GM12878 (cell line): ENCODE data around the gene PLPP6. TPM values are rescaled to one million over a fixed set of nuclear protein-coding genes. Genes with fewer than 3 reads are reported as not detected.

Experiments
- ATAC-seq: fragments of 200-7000 bp; cut with Tn5 transposase; 3 replicates; pipeline ENCODE4 v1.9.1; 2020; ENCODE audit warnings: mild to moderate bottlenecking, moderate library complexity
- BruUV-seq: library from RNA; stranded (reverse); fragments of 400-500 nt; replicated peaks from 2 replicates; lab custom pipeline; 2021; lab: Mats Ljungman, UMichigan
- CTCF ChIA-PET: fragments of 300-600 bp; sonication (Branson Sonifier 250); formaldehyde crosslinking; extraction: SDS; loops from one replicate; lab custom pipeline; 2021; ENCODE audit warnings: inconsistent platforms; lab: Yijun Ruan, JAX
- POLR2A ChIA-PET: fragments of 350-600 bp; formaldehyde crosslinking; extraction: SDS; loops from one replicate; lab custom pipeline; 2021; ENCODE audit warnings: inconsistent platforms; lab: Charles Lee
- RAD21 ChIA-PET: fragments of 300-600 bp; sonication (Branson Sonifier 250); formaldehyde crosslinking; loops from one replicate; lab custom pipeline; 2023; ENCODE audit warnings: antibody characterized with exemption; ENCODE audit not compliant: unreplicated experiment; lab: Charles Lee
- SMC1A ChIA-PET: fragments of 300-600 bp; sonication (Branson Sonifier 250); formaldehyde crosslinking; loops from one replicate; lab custom pipeline; 2023; ENCODE audit not compliant: unreplicated experiment, uncharacterized antibody; lab: Charles Lee
- DNase-seq: peaks from one replicate; pipeline ENCODE4 v3.0.0-alpha.2; 2011; ENCODE audit warnings: low read depth, low spot score
- FAIRE-seq: peaks from 3 replicates; lab custom pipeline; 2011; peaks lifted over from hg19 to GRCh38; lab: Jason Lieb, UNC
- H2AFZ ChIP-seq: 2 replicates; pipeline ENCODE4 v1.6.0; 2011; ENCODE audit warnings: low read depth, low read length, control low read depth; ENCODE audit not compliant: control insufficient read depth
- H3K27ac ChIP-seq: 2 replicates; pipeline ENCODE4 v1.5.1; 2011; ENCODE audit warnings: control low read depth; ENCODE audit not compliant: control insufficient read depth, insufficient read depth
- H3K27me3 ChIP-seq, 2 experiments: replicated peaks in 1 of 2; 2 replicates each; pipeline versions ENCODE4 v1.6.0 to v1.6.1; 2011; ENCODE audit warnings: low read length in 1 of 2; ENCODE audit not compliant: control insufficient read depth in 2 of 2, insufficient read depth in 2 of 2
- H3K36me3 ChIP-seq, 2 experiments: 2 replicates each; pipeline ENCODE4 v1.5.1; 2011; ENCODE audit warnings: low read length in 1 of 2; ENCODE audit not compliant: control insufficient read depth in 2 of 2, insufficient read depth in 2 of 2
- H3K4me1 ChIP-seq: 2 replicates; pipeline ENCODE4 v1.6.1; 2011; ENCODE audit warnings: mild to moderate bottlenecking, low read length, moderate library complexity, mixed read lengths; ENCODE audit not compliant: control insufficient read depth, insufficient read depth
- H3K4me2 ChIP-seq: 2 replicates; pipeline ENCODE4 v1.6.0; 2011; ENCODE audit warnings: control low read depth; ENCODE audit not compliant: control insufficient read depth, insufficient read depth
- H3K4me3 ChIP-seq: fragments of 200-600 bp; sonication (generic); 2 replicates; pipeline ENCODE4 v1.5.1; 2016
- H3K79me2 ChIP-seq: 2 replicates; pipeline ENCODE4 v1.6.0; 2011; ENCODE audit warnings: low read length; ENCODE audit not compliant: control insufficient read depth, insufficient read depth
- H3K9ac ChIP-seq: 2 replicates; pipeline ENCODE4 v1.8.0; 2011; ENCODE audit warnings: low read length, control low read depth, mixed read lengths; ENCODE audit not compliant: control insufficient read depth, insufficient read depth
- H3K9me3 ChIP-seq: replicated peaks from 3 replicates; pipeline ENCODE4 v1.5.1; 2011; ENCODE audit warnings: mild to moderate bottlenecking, low read length; ENCODE audit not compliant: control insufficient read depth, insufficient read depth
- H4K20me1 ChIP-seq: 2 replicates; pipeline ENCODE4 v1.6.0; 2011; ENCODE audit not compliant: control insufficient read depth, insufficient read depth
- BRCA1 ChIP-seq: IDR thresholded peaks from 2 replicates; pipeline ENCODE4 v1.6.1; 2011; ENCODE audit warnings: low read depth, low read length, improper control_type of control experiment
- CHD1 ChIP-seq: IDR thresholded peaks from 2 replicates; pipeline ENCODE4 v1.6.1; 2012; ENCODE audit warnings: low read depth, low read length, improper control_type of control experiment
- EED ChIP-seq: sonication (generic); IDR thresholded peaks from 2 replicates; pipeline ENCODE4 v1.6.1; 2016; ENCODE audit warnings: antibody characterized with exemption, low read depth
- FOS ChIP-seq: IDR thresholded peaks from 3 replicates; pipeline ENCODE4 v1.6.1; 2011; ENCODE audit warnings: borderline replicate concordance; ENCODE audit not compliant: insufficient read length; ENCODE audit errors: extremely low read depth
- GATAD2B ChIP-seq: fragments of 450-650 bp; conservative IDR thresholded peaks from 2 replicates; pipeline ENCODE4 v1.6.1; 2017; ENCODE audit warnings: low read depth, mild to moderate bottlenecking, moderate library complexity
- HDGF ChIP-seq: fragments of 450-650 bp; IDR thresholded peaks from 2 replicates; pipeline ENCODE4 v1.6.1; 2016; ENCODE audit warnings: antibody characterized with exemption
- JUNB ChIP-seq: IDR thresholded peaks from 2 replicates; pipeline ENCODE4 v1.6.1; 2016; ENCODE audit warnings: antibody characterized with exemption, mild to moderate bottlenecking
- LARP7 ChIP-seq: fragments of 450-650 bp; IDR thresholded peaks from 2 replicates; pipeline ENCODE4 v1.6.1; 2017; ENCODE audit warnings: mild to moderate bottlenecking
- NFXL1 ChIP-seq: fragments of 450-650 bp; IDR thresholded peaks from 2 replicates; pipeline ENCODE4 v1.6.1; 2017; ENCODE audit warnings: antibody characterized with exemption, mild to moderate bottlenecking, borderline replicate concordance
- RAD21 ChIP-seq: IDR thresholded peaks from 2 replicates; pipeline ENCODE4 v1.6.1; 2011; ENCODE audit warnings: mild to moderate bottlenecking, low read depth, low read length, moderate library complexity; ENCODE audit not compliant: insufficient read depth
- RELA ChIP-seq: fragments of 450-650 bp; IDR thresholded peaks from 2 replicates; pipeline ENCODE4 v1.8.0; 2014; ENCODE audit warnings: borderline replicate concordance; ENCODE audit not compliant: partially characterized antibody
- SIN3A ChIP-seq: IDR thresholded peaks from 2 replicates; pipeline ENCODE4 v1.6.1; 2012; ENCODE audit warnings: low read depth, low read length, improper control_type of control experiment
- SUPT20H ChIP-seq: IDR thresholded peaks from 2 replicates; pipeline ENCODE4 v1.6.1; 2011; ENCODE audit warnings: low read depth, mild to moderate bottlenecking, low read length, moderate library complexity, borderline replicate concordance; ENCODE audit not compliant: control insufficient read depth
- TCF12 ChIP-seq: IDR thresholded peaks from 2 replicates; pipeline ENCODE4 v1.6.1; 2011; ENCODE audit warnings: low read depth, mild to moderate bottlenecking, low read length
- ZNF217 ChIP-seq: fragments of 450-650 bp; IDR thresholded peaks from 2 replicates; pipeline ENCODE4 v1.6.1; 2017; ENCODE audit warnings: antibody characterized with exemption, mild to moderate bottlenecking
- ZNF622 ChIP-seq: fragments of 450-650 bp; IDR thresholded peaks from 2 replicates; pipeline ENCODE4 v1.6.1; 2017; ENCODE audit warnings: mild to moderate bottlenecking, inconsistent platforms
- WGBS: methylation state at CpG from one replicate; pipeline ENCODE4 v1.1.6; 2016; ENCODE audit warnings: low lambda C conversion rate; ENCODE audit not compliant: insufficient replicate concordance, insufficient coverage; ENCODE audit errors: missing lambda C conversion rate; 5-methylcytosine and 5-hydroxymethylcytosine counted together
- in situ Hi-C: fragments of 300-500 bp; cut with MboI; formaldehyde crosslinking; loops from 9 replicates; pipeline ENCODE4 v1.14.3; 2018; ENCODE audit warnings: mixed read lengths
- intact Hi-C: fragments of 100-400 bp; cut with micrococcal nuclease; formaldehyde crosslinking; loops from one replicate; pipeline ENCODE4 v1.14.2; 2022; ENCODE audit not compliant: unreplicated experiment
- polyA plus RNA-seq, 11 experiments: library from polyadenylated mRNA; depleted of rRNA in 4 of 11; unstranded in 6 of 11; stranded (reverse) in 5 of 11; fragments of >200 nt; fragmentation: Nextera tagmentation in 4 of 11; fragmentation: Illumina TruSeq in 1 of 11; extraction: Ambion mirVana in 4 of 11; extraction: Trizol in 1 of 11; gene quantifications; 1 replicate in 1 of 11; 2 replicates in 10 of 11; pipeline versions ENCODE4 v1.2.1 to v1.2.3, GENCODE V29; 2011 to 2016; ENCODE audit warnings: inconsistent platforms in 2 of 11, missing spikeins in 2 of 11, low read depth in 1 of 11
- total RNA-seq, 4 experiments: library from RNA; depleted of rRNA in 3 of 4; stranded (reverse); fragments of >200 nt in 3 of 4; fragmentation: Illumina TruSeq in 1 of 4; extraction: Trizol in 1 of 4; gene quantifications; 2 replicates each; pipeline versions ENCODE4 v1.2.1 to v1.2.3, GENCODE V29; 2013 to 2021
- TF ChIP-seq, protein P1 (sequence below): fragments of 150-350 bp; IDR thresholded peaks from 2 replicates; pipeline ENCODE4 v1.6.1; 2014; ENCODE audit warnings: mild to moderate bottlenecking, low read depth, low read length
- TF ChIP-seq, protein P2 (sequence below): IDR thresholded peaks from 2 replicates; pipeline ENCODE4 v1.6.1; 2012; ENCODE audit warnings: mild to moderate bottlenecking, low read depth, low read length

PLPP6 gene
- total and polyA plus RNA-seq, 10 of the 15 experiments (the other 5 are each of a cell fraction or from before 2014, with no cell fraction given), result 1.6 to 11.3 (median 6.9) TPM

GRCh38 chr9:4665357-4665756 lies 3.3 kb downstream of the PLPP6 start:
- Histone ChIP-seq H2AFZ (no peak overlapping the region), H3K4me2 (peak overlapping the region; percentile 89), H3K27me3 (no peaks in the 10 kb centered on the region), H3K27ac (no peak overlapping the region; the same call in 1 of the 2 replicates), H3K4me1 (peaks cover 21% of the 10 kb centered on the region), H4K20me1 (no peaks in the 10 kb centered on the region; the same call in 1 of the 2 replicates), H3K4me3 (0 out of 2 replicates have a peak overlapping the region, but pooled peaks have one; percentile 65), H3K9ac (no peak overlapping the region), H3K79me2 (peaks cover 5% of the 10 kb centered on the region), H3K36me3 (no peaks in the 10 kb centered on the region), H3K9me3 (no peaks in the 10 kb centered on the region)
- BruUV-seq, result no TSS peak
- intact Hi-C loops, result loop anchor here (10.0 kb wide), 1 partner anchor 779 kb away; no protein-coding TSS in a partner anchor
- in situ Hi-C loops, result no loop called here
- CTCF ChIA-PET, result interaction anchor here (0.5 to 3.5 kb wide), 15 partner anchors 8 to 201 kb away, joined by 3 to 14 read pairs (median 4); partner anchors contain the start of genes AK3 and CDC37L1
- SMC1A ChIA-PET, result interaction anchor here (0.7 to 1.7 kb wide), 9 partner anchors 9 to 1911 kb away, joined by 3 to 6 read pairs (median 3); no protein-coding TSS in a partner anchor
- no peak for ATAC-seq
- no peak for DNase-seq
- RAD21 ChIA-PET, result interaction anchor here (0.7 to 2.7 kb wide), 4 partner anchors 11 to 94 kb away, joined by 3 to 11 read pairs (median 6); partner anchors contain the start of gene AK3
- POLR2A ChIA-PET, result interaction anchor here (1.1 to 1.6 kb wide), 3 partner anchors 11 to 75 kb away, joined by 3 to 6 read pairs (median 4); no protein-coding TSS in a partner anchor
- WGBS, result 98% methylated on average over 2 of the region's 2 CpGs
- FAIRE-seq, result no peak
- TF ChIP-seq RAD21 (no peak), ZNF217 (no peak), SUPT20H (no peak), ZNF622 (no peak), JUNB (no peak), SIN3A (no peak), CHD1 (no peak), TCF12 (no peak), GATAD2B (no peak), LARP7 (no peak), HDGF (no peak), EED (no peak), FOS (no peak), RELA (no peak), BRCA1 (no peak), NFXL1 (no peak)
- TF ChIP-seq, protein P1, sequence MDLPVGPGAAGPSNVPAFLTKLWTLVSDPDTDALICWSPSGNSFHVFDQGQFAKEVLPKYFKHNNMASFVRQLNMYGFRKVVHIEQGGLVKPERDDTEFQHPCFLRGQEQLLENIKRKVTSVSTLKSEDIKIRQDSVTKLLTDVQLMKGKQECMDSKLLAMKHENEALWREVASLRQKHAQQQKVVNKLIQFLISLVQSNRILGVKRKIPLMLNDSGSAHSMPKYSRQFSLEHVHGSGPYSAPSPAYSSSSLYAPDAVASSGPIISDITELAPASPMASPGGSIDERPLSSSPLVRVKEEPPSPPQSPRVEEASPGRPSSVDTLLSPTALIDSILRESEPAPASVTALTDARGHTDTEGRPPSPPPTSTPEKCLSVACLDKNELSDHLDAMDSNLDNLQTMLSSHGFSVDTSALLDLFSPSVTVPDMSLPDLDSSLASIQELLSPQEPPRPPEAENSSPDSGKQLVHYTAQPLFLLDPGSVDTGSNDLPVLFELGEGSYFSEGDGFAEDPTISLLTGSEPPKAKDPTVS, result no peak
- TF ChIP-seq, protein P2, sequence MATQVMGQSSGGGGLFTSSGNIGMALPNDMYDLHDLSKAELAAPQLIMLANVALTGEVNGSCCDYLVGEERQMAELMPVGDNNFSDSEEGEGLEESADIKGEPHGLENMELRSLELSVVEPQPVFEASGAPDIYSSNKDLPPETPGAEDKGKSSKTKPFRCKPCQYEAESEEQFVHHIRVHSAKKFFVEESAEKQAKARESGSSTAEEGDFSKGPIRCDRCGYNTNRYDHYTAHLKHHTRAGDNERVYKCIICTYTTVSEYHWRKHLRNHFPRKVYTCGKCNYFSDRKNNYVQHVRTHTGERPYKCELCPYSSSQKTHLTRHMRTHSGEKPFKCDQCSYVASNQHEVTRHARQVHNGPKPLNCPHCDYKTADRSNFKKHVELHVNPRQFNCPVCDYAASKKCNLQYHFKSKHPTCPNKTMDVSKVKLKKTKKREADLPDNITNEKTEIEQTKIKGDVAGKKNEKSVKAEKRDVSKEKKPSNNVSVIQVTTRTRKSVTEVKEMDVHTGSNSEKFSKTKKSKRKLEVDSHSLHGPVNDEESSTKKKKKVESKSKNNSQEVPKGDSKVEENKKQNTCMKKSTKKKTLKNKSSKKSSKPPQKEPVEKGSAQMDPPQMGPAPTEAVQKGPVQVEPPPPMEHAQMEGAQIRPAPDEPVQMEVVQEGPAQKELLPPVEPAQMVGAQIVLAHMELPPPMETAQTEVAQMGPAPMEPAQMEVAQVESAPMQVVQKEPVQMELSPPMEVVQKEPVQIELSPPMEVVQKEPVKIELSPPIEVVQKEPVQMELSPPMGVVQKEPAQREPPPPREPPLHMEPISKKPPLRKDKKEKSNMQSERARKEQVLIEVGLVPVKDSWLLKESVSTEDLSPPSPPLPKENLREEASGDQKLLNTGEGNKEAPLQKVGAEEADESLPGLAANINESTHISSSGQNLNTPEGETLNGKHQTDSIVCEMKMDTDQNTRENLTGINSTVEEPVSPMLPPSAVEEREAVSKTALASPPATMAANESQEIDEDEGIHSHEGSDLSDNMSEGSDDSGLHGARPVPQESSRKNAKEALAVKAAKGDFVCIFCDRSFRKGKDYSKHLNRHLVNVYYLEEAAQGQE, result no peak
